SIG-M5 (cell line): Measurements from ENCODE around the gene SDK2.

ENCODE experiments used
- DNase-seq: peaks from one replicate; lab custom pipeline; 2025; lab: John Stamatoyannopoulos, UW

Gene SDK2

GRCh38 chr17:73555199-73555960, 88.9 kb downstream of the SDK2 start:
- no peak for DNase-seq

GRCh38 chr17:73554498-73554897, 89.7 kb downstream of the SDK2 start:
- no peak for DNase-seq

- no peak for DNase-seq
Measured at GRCh38 chr17:73553311-73553710, 90.9 kb downstream of the SDK2 start.

GRCh38 chr17:73552300-73553048, 91.8 kb downstream of the SDK2 start:
- no peak for DNase-seq

GRCh38 chr17:73551759-73552158, 92.5 kb downstream of the SDK2 start:
- DNase-seq, result no peak

GRCh38 chr17:73551144-73551543, 93.1 kb downstream of the SDK2 start:
- DNase-seq, result no peak

GRCh38 chr17:73550556-73550955, 93.7 kb downstream of the SDK2 start:
- no peak for DNase-seq

GRCh38 chr17:73549841-73550430, 94.3 kb downstream of the SDK2 start:
- DNase-seq, result no peak

- no peak for DNase-seq
Measured at GRCh38 chr17:73548620-73549311, 95.5 kb downstream of the SDK2 start.

- no peak for DNase-seq
Measured at GRCh38 chr17:73547790-73548189, 96.5 kb downstream of the SDK2 start.

- DNase-seq, result peak; percentile 59
Measured at GRCh38 chr17:73546770-73547536, 97.3 kb downstream of the SDK2 start.

GRCh38 chr17:73546114-73546513, 98.1 kb downstream of the SDK2 start:
- no peak for DNase-seq

GRCh38 chr17:73545109-73546032, 98.9 kb downstream of the SDK2 start:
- DNase-seq, result no peak

GRCh38 chr17:73544333-73544732, 99.9 kb downstream of the SDK2 start:
- no peak for DNase-seq

- DNase-seq, result no peak
Measured at GRCh38 chr17:73542323-73542722, 101.9 kb downstream of the SDK2 start.

GRCh38 chr17:73541561-73541981, 102.7 kb downstream of the SDK2 start:
- DNase-seq, result no peak

- DNase-seq, result no peak
Measured at GRCh38 chr17:73541111-73541510, 103.1 kb downstream of the SDK2 start.

- no peak for DNase-seq
Measured at GRCh38 chr17:73539166-73539565, 105.1 kb downstream of the SDK2 start.

GRCh38 chr17:73538445-73538844, 105.8 kb downstream of the SDK2 start:
- no peak for DNase-seq
